HepG2 (cell line): Measurements from ENCODE around the gene ADCY9.

ENCODE experiments used
- CTCF ChIP-seq: sonication (generic); formaldehyde crosslinking; IDR thresholded peaks from 2 replicates; pipeline ENCODE4 v1.5.0; 2020; ENCODE audit warnings: mild to moderate bottlenecking, missing genetic modification reagents, moderate library complexity
- FOSL2 ChIP-seq: sonication (generic); formaldehyde crosslinking; IDR thresholded peaks from 2 replicates; pipeline ENCODE4 v1.4.0; 2020; ENCODE audit warnings: missing genetic modification reagents
- HOXA5 ChIP-seq: sonication (generic); formaldehyde crosslinking; IDR thresholded peaks from 2 replicates; pipeline ENCODE4 v1.4.0; 2020; ENCODE audit warnings: missing genetic modification reagents
- MAF1 ChIP-seq: sonication (generic); formaldehyde crosslinking; IDR thresholded peaks from 2 replicates; pipeline ENCODE4 v1.5.0; 2020; ENCODE audit warnings: missing genetic modification reagents, borderline replicate concordance
- NR1H2 ChIP-seq: sonication (generic); formaldehyde crosslinking; IDR thresholded peaks from 2 replicates; pipeline ENCODE4 v1.8.1; 2022; ENCODE audit warnings: low read depth, missing genetic modification reagents, borderline replicate concordance
- SMAD1 ChIP-seq: sonication (generic); formaldehyde crosslinking; IDR thresholded peaks from 2 replicates; pipeline ENCODE4 v1.4.0; 2020; ENCODE audit warnings: missing genetic modification reagents, low read depth, mild to moderate bottlenecking, borderline replicate concordance
- SRSF1 ChIP-seq: fragments of 200-400 bp; formaldehyde crosslinking; optimal IDR thresholded peaks from 2 replicates; pipeline ENCODE3; 2017; ENCODE audit warnings: mild to moderate bottlenecking, low read depth, low read length, moderate library complexity
- SUZ12 ChIP-seq: fragments of 150-350 bp; IDR thresholded peaks from 2 replicates; pipeline ENCODE4 v1.6.1; 2014; ENCODE audit warnings: low read depth, low read length
- TBP ChIP-seq: sonication (generic); formaldehyde crosslinking; IDR thresholded peaks from 2 replicates; pipeline ENCODE4 v1.5.0; 2020; ENCODE audit warnings: missing genetic modification reagents
- ZFX ChIP-seq: sonication (generic); formaldehyde crosslinking; IDR thresholded peaks from 2 replicates; pipeline ENCODE4 v1.4.0; 2020; ENCODE audit warnings: mild to moderate bottlenecking, low read depth, missing genetic modification reagents, moderate library complexity
- ZNF274 ChIP-seq: sonication (generic); formaldehyde crosslinking; IDR thresholded peaks from 2 replicates; pipeline ENCODE4 v1.5.1; 2020; ENCODE audit warnings: mild to moderate bottlenecking, missing genetic modification reagents
- TF ChIP-seq, protein P1 (sequence below): sonication (generic); formaldehyde crosslinking; IDR thresholded peaks from 2 replicates; pipeline ENCODE4 v1.9.0; 2021; ENCODE audit warnings: missing genetic modification reagents, mild to moderate bottlenecking, borderline replicate concordance
- TF ChIP-seq, protein P2 (sequence below): sonication (generic); formaldehyde crosslinking; IDR thresholded peaks from 2 replicates; pipeline ENCODE4 v1.8.1; 2022; ENCODE audit warnings: low read depth, mild to moderate bottlenecking, missing genetic modification reagents

- TF ChIP-seq, protein P1, sequence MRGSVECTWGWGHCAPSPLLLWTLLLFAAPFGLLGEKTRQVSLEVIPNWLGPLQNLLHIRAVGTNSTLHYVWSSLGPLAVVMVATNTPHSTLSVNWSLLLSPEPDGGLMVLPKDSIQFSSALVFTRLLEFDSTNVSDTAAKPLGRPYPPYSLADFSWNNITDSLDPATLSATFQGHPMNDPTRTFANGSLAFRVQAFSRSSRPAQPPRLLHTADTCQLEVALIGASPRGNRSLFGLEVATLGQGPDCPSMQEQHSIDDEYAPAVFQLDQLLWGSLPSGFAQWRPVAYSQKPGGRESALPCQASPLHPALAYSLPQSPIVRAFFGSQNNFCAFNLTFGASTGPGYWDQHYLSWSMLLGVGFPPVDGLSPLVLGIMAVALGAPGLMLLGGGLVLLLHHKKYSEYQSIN (CRISPR knock-in tag): no peak
- TF ChIP-seq TBP (no peak), SUZ12 (no peak), ZFX (no peak), CTCF (no peak), FOSL2 (no peak), NR1H2 (CRISPR knock-in tag) (no peak), ZNF274 (no peak), MAF1 (CRISPR knock-in tag) (no peak), SMAD1 (CRISPR knock-in tag) (no peak), SRSF1 (no peak), HOXA5 (no peak)
- TF ChIP-seq, protein P2, sequence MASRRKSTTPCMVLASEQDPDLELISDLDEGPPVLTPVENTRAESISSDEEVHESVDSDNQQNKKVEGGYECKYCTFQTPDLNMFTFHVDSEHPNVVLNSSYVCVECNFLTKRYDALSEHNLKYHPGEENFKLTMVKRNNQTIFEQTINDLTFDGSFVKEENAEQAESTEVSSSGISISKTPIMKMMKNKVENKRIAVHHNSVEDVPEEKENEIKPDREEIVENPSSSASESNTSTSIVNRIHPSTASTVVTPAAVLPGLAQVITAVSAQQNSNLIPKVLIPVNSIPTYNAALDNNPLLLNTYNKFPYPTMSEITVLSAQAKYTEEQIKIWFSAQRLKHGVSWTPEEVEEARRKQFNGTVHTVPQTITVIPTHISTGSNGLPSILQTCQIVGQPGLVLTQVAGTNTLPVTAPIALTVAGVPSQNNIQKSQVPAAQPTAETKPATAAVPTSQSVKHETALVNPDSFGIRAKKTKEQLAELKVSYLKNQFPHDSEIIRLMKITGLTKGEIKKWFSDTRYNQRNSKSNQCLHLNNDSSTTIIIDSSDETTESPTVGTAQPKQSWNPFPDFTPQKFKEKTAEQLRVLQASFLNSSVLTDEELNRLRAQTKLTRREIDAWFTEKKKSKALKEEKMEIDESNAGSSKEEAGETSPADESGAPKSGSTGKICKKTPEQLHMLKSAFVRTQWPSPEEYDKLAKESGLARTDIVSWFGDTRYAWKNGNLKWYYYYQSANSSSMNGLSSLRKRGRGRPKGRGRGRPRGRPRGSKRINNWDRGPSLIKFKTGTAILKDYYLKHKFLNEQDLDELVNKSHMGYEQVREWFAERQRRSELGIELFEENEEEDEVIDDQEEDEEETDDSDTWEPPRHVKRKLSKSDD (CRISPR knock-in tag): no peak
These were observed 12.5 kb downstream of the ADCY9 start for GRCh38 chr16:4103745-4104144.
